SH-SY5Y (cell line): ENCODE measurements around the gene EOGT.

Experiments
- GATA2 ChIP-seq: IDR thresholded peaks from 2 replicates; pipeline ENCODE4 v1.6.1; 2011; ENCODE audit warnings: mild to moderate bottlenecking, low read depth, low read length
- GATA3 ChIP-seq: IDR thresholded peaks from 2 replicates; pipeline ENCODE4 v1.6.1; 2011; ENCODE audit warnings: low read depth, mild to moderate bottlenecking, low read length, moderate library complexity

DNA sequence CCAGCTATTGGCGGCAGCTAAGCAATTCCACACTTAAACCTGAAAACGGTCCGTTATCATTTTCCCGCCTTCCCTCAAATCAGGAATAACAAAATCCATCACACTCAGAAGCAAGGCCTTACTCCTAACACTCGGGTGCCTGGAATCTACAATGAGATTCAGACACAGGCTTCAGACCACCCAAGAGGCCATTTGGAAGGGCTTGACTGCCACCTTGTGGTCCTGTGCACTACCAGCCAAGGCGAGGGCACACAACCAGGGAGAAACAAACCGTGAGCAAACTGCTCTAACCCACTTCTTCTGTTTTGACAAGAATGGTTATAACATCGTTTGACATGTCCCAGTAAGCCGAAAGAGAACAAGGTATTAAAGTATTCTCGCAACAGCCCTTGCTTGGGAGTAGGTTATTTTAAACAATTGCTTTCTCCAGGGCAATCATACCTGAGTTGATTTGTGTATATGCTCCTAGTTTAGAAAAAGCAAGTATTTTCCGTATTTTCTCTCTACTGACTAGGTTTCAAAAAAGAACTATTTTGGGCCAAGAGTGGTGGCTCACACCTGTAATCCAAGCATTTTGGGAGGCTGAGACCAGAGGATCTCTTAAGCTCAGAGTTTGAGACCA is 41.0 kb downstream of the EOGT start:
- TF ChIP-seq GATA2 (no peak), GATA3 (no peak)
